H7 (cell line): Measurements from ENCODE around the gene TBC1D16. TPM values are rescaled to one million over a fixed set of nuclear protein-coding genes. Genes with fewer than 3 reads are reported as not detected.

ENCODE experiments used
- DNase-seq: peaks from one replicate; pipeline ENCODE4 v3.0.0; 2012
- H3K27me3 ChIP-seq: 2 replicates; pipeline ENCODE4 v1.6.0; 2011; ENCODE audit warnings: mild to moderate bottlenecking, low read length; ENCODE audit not compliant: control insufficient read depth, insufficient read depth
- H3K36me3 ChIP-seq: replicated peaks from 2 replicates; pipeline ENCODE4 v1.5.1; 2011; ENCODE audit warnings: low read length; ENCODE audit not compliant: control insufficient read depth, insufficient read depth
- H3K4me3 ChIP-seq: 2 replicates; pipeline ENCODE4 v1.5.1; 2011; ENCODE audit warnings: low read depth, mild to moderate bottlenecking, control low read depth, low read length, moderate library complexity; ENCODE audit not compliant: insufficient read depth
- total RNA-seq: library from RNA; depleted of rRNA; stranded (reverse); fragments of >200 nt; shearing (Covaris generic); gene quantifications from 2 replicates; pipeline ENCODE4 v1.2.3, GENCODE V29; 2014

Gene TBC1D16
- total RNA-seq, 1 experiment from 2014 or later = 95.8 TPM

GRCh38 chr17:79921411-79922115 is 114.1 kb downstream of the TBC1D16 start:
- no peak for DNase-seq

GRCh38 chr17:79920751-79921410 is 114.8 kb downstream of the TBC1D16 start:
- Histone ChIP-seq H3K27me3 (no peaks in the 10 kb centered on the region), H3K4me3 (no peak overlapping the region), H3K36me3 (no peaks in the 10 kb centered on the region)
- DNase-seq = no peak

More at GRCh38 chr17:79921411-79922115, 114.1 kb downstream of the TBC1D16 start:
- H3K27me3 ChIP-seq = no peaks in the 10 kb centered on the region
- H3K4me3 ChIP-seq = no peak overlapping the region
- H3K36me3 ChIP-seq = no peaks in the 10 kb centered on the region

GRCh38 chr17:79919862-79920720 is 115.6 kb downstream of the TBC1D16 start:
- H3K36me3 ChIP-seq = no peaks in the 10 kb centered on the region
- DNase-seq = no peak
- H3K4me3 ChIP-seq = no peak overlapping the region
- H3K27me3 ChIP-seq = no peaks in the 10 kb centered on the region

GRCh38 chr17:79919164-79919585 is 116.5 kb downstream of the TBC1D16 start:
- no peaks in the 10 kb centered on the region for H3K36me3 ChIP-seq
- H3K27me3 ChIP-seq = no peaks in the 10 kb centered on the region
- no peak overlapping the region for H3K4me3 ChIP-seq
- no peak for DNase-seq

- Histone ChIP-seq H3K4me3 (no peak overlapping the region), H3K36me3 (no peaks in the 10 kb centered on the region), H3K27me3 (no peaks in the 10 kb centered on the region)
- DNase-seq = peak; percentile 55
These were observed 117.0 kb downstream of the TBC1D16 start for GRCh38 chr17:79918581-79919163.

- Histone ChIP-seq H3K4me3 (no peak overlapping the region), H3K27me3 (no peaks in the 10 kb centered on the region), H3K36me3 (no peaks in the 10 kb centered on the region)
- DNase-seq = peak; percentile 48
These were observed 117.7 kb downstream of the TBC1D16 start for GRCh38 chr17:79917902-79918484.

GRCh38 chr17:79916991-79917901 is 118.4 kb downstream of the TBC1D16 start:
- DNase-seq = peak; percentile 34
- Histone ChIP-seq H3K36me3 (no peaks in the 10 kb centered on the region), H3K27me3 (no peaks in the 10 kb centered on the region), H3K4me3 (no peak overlapping the region)

GRCh38 chr17:79916506-79916905 is 119.2 kb downstream of the TBC1D16 start:
- Histone ChIP-seq H3K27me3 (no peaks in the 10 kb centered on the region), H3K36me3 (no peaks in the 10 kb centered on the region), H3K4me3 (no peak overlapping the region)
- DNase-seq = no peak

GRCh38 chr17:79915850-79916430 is 119.7 kb downstream of the TBC1D16 start:
- Histone ChIP-seq H3K36me3 (no peaks in the 10 kb centered on the region), H3K27me3 (no peaks in the 10 kb centered on the region), H3K4me3 (no peak overlapping the region)
- peak; percentile 93 for DNase-seq

GRCh38 chr17:79914813-79915740 is 120.6 kb downstream of the TBC1D16 start:
- H3K36me3 ChIP-seq = no peaks in the 10 kb centered on the region
- H3K4me3 ChIP-seq = no peak overlapping the region
- no peaks in the 10 kb centered on the region for H3K27me3 ChIP-seq
- no peak for DNase-seq

- Histone ChIP-seq H3K27me3 (no peaks in the 10 kb centered on the region), H3K36me3 (no peaks in the 10 kb centered on the region), H3K4me3 (no peak overlapping the region)
- peak; percentile 49 for DNase-seq
These were observed 121.5 kb downstream of the TBC1D16 start for GRCh38 chr17:79913896-79914812.
